HepG2 (cell line): Measurements from ENCODE around the gene SFTPB. TPM values are rescaled to one million over a fixed set of nuclear protein-coding genes. Genes with fewer than 3 reads are reported as not detected.
A peak's percentile ranks its signal among the peaks of the same experiment; 100 is the strongest.

Experiments used
- ATAC-seq: fragments of 200-7000 bp; cut with Tn5 transposase; 3 replicates; pipeline ENCODE4 v1.9.1; 2020; ENCODE audit warnings: mild to moderate bottlenecking, moderate library complexity
- BruUV-seq: library from RNA; stranded (reverse); fragments of 400-500 nt; replicated peaks from 2 replicates; lab custom pipeline; 2021; lab: Mats Ljungman, UMichigan
- CTCF ChIA-PET: fragments of 300-600 bp; formaldehyde crosslinking; extraction: SDS; loops from one replicate; lab custom pipeline; 2021; ENCODE audit warnings: low total read pairs, inconsistent platforms, low intra/inter-chr PET ratio; lab: Yijun Ruan, JAX
- POLR2A ChIA-PET: fragments of 350-600 bp; sonication (Branson Sonifier 250); formaldehyde crosslinking; loops from one replicate; lab custom pipeline; 2020; ENCODE audit warnings: antibody characterized with exemption, inconsistent platforms; lab: Yijun Ruan, JAX
- DNase-seq: peaks from one replicate; pipeline ENCODE4 v3.0.0-alpha.2; 2015; ENCODE audit warnings: low spot score
- FAIRE-seq: peaks from 3 replicates; lab custom pipeline; 2011; peaks lifted over from hg19 to GRCh38; lab: Jason Lieb, UNC
- H2AFZ ChIP-seq: one replicate; pipeline ENCODE4 v1.6.1; 2011; ENCODE audit warnings: low read length, inconsistent platforms
- H3K27ac ChIP-seq: fragments of 300-600 bp; 3 replicates; pipeline ENCODE4 v1.8.0; 2011; ENCODE audit warnings: mixed run types, mild to moderate bottlenecking, mixed read lengths, low read length, inconsistent platforms; ENCODE audit not compliant: insufficient read depth; ENCODE audit errors: extremely low read length
- H3K27me3 ChIP-seq, 2 experiments: fragments of 200-600 bp in 1 of 2; 2 replicates in 1 of 2; 3 replicates in 1 of 2; pipeline versions ENCODE4 v1.6.0 to v1.8.0; 2011; ENCODE audit warnings: low read length in 2 of 2, mild to moderate bottlenecking in 2 of 2, moderate library complexity in 2 of 2, inconsistent platforms in 1 of 2; ENCODE audit not compliant: insufficient read depth in 2 of 2, control insufficient read depth in 1 of 2
- H3K36me3 ChIP-seq, 2 experiments: fragments of 200-600 bp in 1 of 2; replicated peaks in 1 of 2; 2 replicates in 1 of 2; 3 replicates in 1 of 2; pipeline versions ENCODE4 v1.5.1 to v1.8.0; 2011; ENCODE audit warnings: low read length in 2 of 2, inconsistent platforms in 1 of 2; ENCODE audit not compliant: insufficient read depth in 2 of 2, control insufficient read depth in 1 of 2
- H3K4me1 ChIP-seq: 2 replicates; pipeline ENCODE4 v1.5.1; 2012; ENCODE audit warnings: low read length, inconsistent platforms; ENCODE audit not compliant: insufficient read depth
- H3K4me2 ChIP-seq: 2 replicates; pipeline ENCODE4 v1.6.0; 2011; ENCODE audit warnings: low read depth, low read length, inconsistent platforms
- H3K4me3 ChIP-seq, 3 experiments: fragments of 200-600 bp in 1 of 3; sonication (generic), shearing (Covaris generic) in 1 of 3; replicated peaks in 1 of 3; 2 replicates each; pipeline ENCODE4 v1.5.1; 2011 to 2016; ENCODE audit warnings: low read length in 3 of 3, inconsistent platforms in 2 of 3, low read depth in 2 of 3, mild to moderate bottlenecking in 2 of 3, control low read depth in 1 of 3, mixed read lengths in 1 of 3; ENCODE audit not compliant: insufficient read depth in 1 of 3
- H3K79me2 ChIP-seq: one replicate; pipeline ENCODE4 v1.6.1; 2011; ENCODE audit warnings: low read length, inconsistent platforms; ENCODE audit not compliant: insufficient read depth
- H3K9ac ChIP-seq: 2 replicates; pipeline ENCODE4 v1.6.0; 2011; ENCODE audit warnings: mild to moderate bottlenecking, low read depth, low read length, inconsistent platforms; ENCODE audit not compliant: insufficient read depth
- H3K9me3 ChIP-seq: 2 replicates; pipeline ENCODE4 v1.5.1; 2012; ENCODE audit warnings: mild to moderate bottlenecking, low read length
- H4K20me1 ChIP-seq: 2 replicates; pipeline ENCODE4 v1.6.0; 2011; ENCODE audit warnings: inconsistent platforms, mild to moderate bottlenecking, low read length, moderate library complexity; ENCODE audit not compliant: insufficient read depth
- ATF6 ChIP-seq: sonication (generic); formaldehyde crosslinking; conservative IDR thresholded peaks from 2 replicates; pipeline ENCODE4 v1.4.0; 2020; ENCODE audit warnings: missing genetic modification reagents
- GPN1 ChIP-seq: sonication (generic); formaldehyde crosslinking; IDR thresholded peaks from 2 replicates; pipeline ENCODE4 v1.5.1; 2020; ENCODE audit warnings: missing genetic modification reagents, borderline replicate concordance
- KLF6 ChIP-seq: IDR thresholded peaks from 2 replicates; pipeline ENCODE4 v1.8.0; 2016; ENCODE audit warnings: missing biosample characterization, missing genetic modification reagents
- PCBP1 ChIP-seq: fragments of 200-400 bp; formaldehyde crosslinking; IDR thresholded peaks from 2 replicates; pipeline ENCODE4 v1.6.1; 2017; ENCODE audit warnings: mild to moderate bottlenecking, low read depth, low read length, borderline replicate concordance
- SIN3A ChIP-seq: IDR thresholded peaks from 2 replicates; pipeline ENCODE4 v1.6.1; 2011; ENCODE audit warnings: low read depth, mild to moderate bottlenecking, control low read depth, low read length, borderline replicate concordance
- ZNF335 ChIP-seq: sonication (generic); formaldehyde crosslinking; IDR thresholded peaks from 2 replicates; pipeline ENCODE4 v1.4.0; 2020; ENCODE audit warnings: missing genetic modification reagents
- ZNF7 ChIP-seq: IDR thresholded peaks from 2 replicates; pipeline ENCODE4 v1.6.1; 2016; ENCODE audit warnings: missing biosample characterization, missing genetic modification reagents
- WGBS: methylation state at CpG from one replicate; pipeline ENCODE4 v1.1.6; 2017; ENCODE audit warnings: low lambda C conversion rate; 5-methylcytosine and 5-hydroxymethylcytosine counted together
- in situ Hi-C: cut with HindIII; loops from 2 replicates; pipeline ENCODE4 v1.10.0; 2017; ENCODE audit warnings: low pct_unique_long_range_greater_than_20kb; ENCODE audit not compliant: extremely low pct_ligation_motif_present
- intact Hi-C: fragments of 100-400 bp; cut with micrococcal nuclease; formaldehyde crosslinking; loops from one replicate; pipeline ENCODE4 v1.10.0; 2022; ENCODE audit not compliant: unreplicated experiment
- polyA plus RNA-seq, 8 experiments: library from polyadenylated mRNA; depleted of rRNA in 3 of 8; stranded (reverse) in 7 of 8; unstranded in 1 of 8; fragments of >200 nt; fragmentation: Illumina TruSeq in 4 of 8; extraction: Trizol in 4 of 8; gene quantifications; 2 replicates each; pipeline versions ENCODE4 v1.2.1 to v1.2.3, GENCODE V29; 2011 to 2016; ENCODE audit warnings: low read depth in 4 of 8, missing spikeins in 1 of 8, mixed read lengths in 1 of 8; ENCODE audit not compliant: insufficient read depth in 1 of 8
- total RNA-seq, 5 experiments: library from RNA; depleted of rRNA; stranded (reverse); fragments of >200 nt; fragmentation: Illumina TruSeq; extraction: Trizol; gene quantifications; 2 replicates each; pipeline ENCODE4 v1.2.3, GENCODE V29; 2016; ENCODE audit warnings: low read depth in 1 of 5

SFTPB gene
- total and polyA plus RNA-seq, 2 of the 13 experiments (the other 11 are each of a cell fraction or from before 2014, with no cell fraction given): not detected

GRCh38 chr2:85661139-85661858, 6.7 kb downstream of the SFTPB start:
- 0 out of 5 replicates have a peak, but pooled peaks cover 0 to 3% of the 10 kb centered on the region in 2 experiments for H3K36me3 ChIP-seq
- no peaks in the 10 kb centered on the region for H4K20me1 ChIP-seq
- H3K4me1 ChIP-seq: peaks cover 22% of the 10 kb centered on the region
- H3K4me2 ChIP-seq: no peak overlapping the region
- ChIA-PET CTCF (no interaction called here), POLR2A (interaction anchor here (0.7 kb wide), 1 partner anchor 8 kb away, joined by 3 read pairs; no protein-coding TSS in a partner anchor)
- H3K4me3 ChIP-seq: no peak overlapping the region
- H3K27me3 ChIP-seq: peaks cover 0 to 16% of the 10 kb centered on the region in 2 experiments; a peak in 2 of 5 replicates
- ATAC-seq (peak; percentile 4; the same call in 1 of the 3 replicates), FAIRE-seq (no peak), DNase-seq (no peak)
- no TSS peak for BruUV-seq
- no peaks in the 10 kb centered on the region for H3K9me3 ChIP-seq
- H3K79me2 ChIP-seq: no peaks in the 10 kb centered on the region
- H2AFZ ChIP-seq: no peak overlapping the region
- H3K27ac ChIP-seq: no peak overlapping the region
- intact Hi-C loops: no loop called here
- in situ Hi-C loops: no loop called here
- 78% methylated on average over 10 of the region's 14 CpGs for WGBS
- no peak overlapping the region for H3K9ac ChIP-seq
- TF ChIP-seq SIN3A: no peak
- no peak for TF ChIP-seq ATF6 (CRISPR knock-in tag)
- TF ChIP-seq KLF6 (CRISPR knock-in tag): no peak
- TF ChIP-seq GPN1 (CRISPR knock-in tag): no peak
- TF ChIP-seq PCBP1: 0 out of 2 replicates have a peak, but pooled peaks have one; percentile 34
- no peak for TF ChIP-seq ZNF7 (CRISPR knock-in tag)
- TF ChIP-seq ZNF335: no peak
